HepG2 (cell line): ENCODE data around the gene SERTAD1. TPM values are rescaled to one million over a fixed set of nuclear protein-coding genes. Genes with fewer than 3 reads are reported as not detected.

Experiments
- ATAC-seq: fragments of 200-7000 bp; cut with Tn5 transposase; 3 replicates; pipeline ENCODE4 v1.9.1; 2020; ENCODE audit warnings: mild to moderate bottlenecking, moderate library complexity
- BruUV-seq: library from RNA; stranded (reverse); fragments of 400-500 nt; replicated peaks from 2 replicates; lab custom pipeline; 2021; lab: Mats Ljungman, UMichigan
- CTCF ChIA-PET: fragments of 300-600 bp; formaldehyde crosslinking; extraction: SDS; loops from one replicate; lab custom pipeline; 2021; ENCODE audit warnings: low total read pairs, inconsistent platforms, low intra/inter-chr PET ratio; lab: Yijun Ruan, JAX
- POLR2A ChIA-PET: fragments of 350-600 bp; sonication (Branson Sonifier 250); formaldehyde crosslinking; loops from one replicate; lab custom pipeline; 2020; ENCODE audit warnings: antibody characterized with exemption, inconsistent platforms; lab: Yijun Ruan, JAX
- DNase-seq: peaks from one replicate; pipeline ENCODE4 v3.0.0-alpha.2; 2015; ENCODE audit warnings: low spot score
- FAIRE-seq: peaks from 3 replicates; lab custom pipeline; 2011; peaks lifted over from hg19 to GRCh38; lab: Jason Lieb, UNC
- H2AFZ ChIP-seq: one replicate; pipeline ENCODE4 v1.6.1; 2011; ENCODE audit warnings: low read length, inconsistent platforms
- H3K27ac ChIP-seq: fragments of 300-600 bp; 3 replicates; pipeline ENCODE4 v1.8.0; 2011; ENCODE audit warnings: mixed run types, mild to moderate bottlenecking, mixed read lengths, low read length, inconsistent platforms; ENCODE audit not compliant: insufficient read depth; ENCODE audit errors: extremely low read length
- H3K27me3 ChIP-seq, 2 experiments: fragments of 200-600 bp in 1 of 2; 2 replicates in 1 of 2; 3 replicates in 1 of 2; pipeline versions ENCODE4 v1.6.0 to v1.8.0; 2011; ENCODE audit warnings: low read length in 2 of 2, mild to moderate bottlenecking in 2 of 2, moderate library complexity in 2 of 2, inconsistent platforms in 1 of 2; ENCODE audit not compliant: insufficient read depth in 2 of 2, control insufficient read depth in 1 of 2
- H3K36me3 ChIP-seq, 2 experiments: fragments of 200-600 bp in 1 of 2; replicated peaks in 1 of 2; 2 replicates in 1 of 2; 3 replicates in 1 of 2; pipeline versions ENCODE4 v1.5.1 to v1.8.0; 2011; ENCODE audit warnings: low read length in 2 of 2, inconsistent platforms in 1 of 2; ENCODE audit not compliant: insufficient read depth in 2 of 2, control insufficient read depth in 1 of 2
- H3K4me1 ChIP-seq: 2 replicates; pipeline ENCODE4 v1.5.1; 2012; ENCODE audit warnings: low read length, inconsistent platforms; ENCODE audit not compliant: insufficient read depth
- H3K4me2 ChIP-seq: 2 replicates; pipeline ENCODE4 v1.6.0; 2011; ENCODE audit warnings: low read depth, low read length, inconsistent platforms
- H3K4me3 ChIP-seq, 3 experiments: fragments of 200-600 bp in 1 of 3; sonication (generic), shearing (Covaris generic) in 1 of 3; replicated peaks in 1 of 3; 2 replicates each; pipeline ENCODE4 v1.5.1; 2011 to 2016; ENCODE audit warnings: low read length in 3 of 3, inconsistent platforms in 2 of 3, low read depth in 2 of 3, mild to moderate bottlenecking in 2 of 3, control low read depth in 1 of 3, mixed read lengths in 1 of 3; ENCODE audit not compliant: insufficient read depth in 1 of 3
- H3K79me2 ChIP-seq: one replicate; pipeline ENCODE4 v1.6.1; 2011; ENCODE audit warnings: low read length, inconsistent platforms; ENCODE audit not compliant: insufficient read depth
- H3K9ac ChIP-seq: 2 replicates; pipeline ENCODE4 v1.6.0; 2011; ENCODE audit warnings: mild to moderate bottlenecking, low read depth, low read length, inconsistent platforms; ENCODE audit not compliant: insufficient read depth
- H3K9me3 ChIP-seq: 2 replicates; pipeline ENCODE4 v1.5.1; 2012; ENCODE audit warnings: mild to moderate bottlenecking, low read length
- H4K20me1 ChIP-seq: 2 replicates; pipeline ENCODE4 v1.6.0; 2011; ENCODE audit warnings: inconsistent platforms, mild to moderate bottlenecking, low read length, moderate library complexity; ENCODE audit not compliant: insufficient read depth
- ATRX ChIP-seq: sonication (generic); formaldehyde crosslinking; IDR thresholded peaks from 2 replicates; pipeline ENCODE4 v1.4.0; 2020; ENCODE audit warnings: missing genetic modification reagents, borderline replicate concordance
- BCL3 ChIP-seq: sonication (generic); formaldehyde crosslinking; IDR thresholded peaks from 2 replicates; pipeline ENCODE4 v1.5.1; 2020; ENCODE audit warnings: mild to moderate bottlenecking, missing genetic modification reagents, moderate library complexity
- E2F5 ChIP-seq: sonication (generic); formaldehyde crosslinking; conservative IDR thresholded peaks from 2 replicates; pipeline ENCODE4 v1.4.0; 2020; ENCODE audit warnings: missing genetic modification reagents
- GLMP ChIP-seq: sonication (generic); formaldehyde crosslinking; IDR thresholded peaks from 2 replicates; pipeline ENCODE4 v1.9.0; 2021; ENCODE audit warnings: missing genetic modification reagents, mild to moderate bottlenecking, borderline replicate concordance
- HNRNPUL1 ChIP-seq: fragments of 200-400 bp; formaldehyde crosslinking; IDR thresholded peaks from 2 replicates; pipeline ENCODE4 v1.6.1; 2017; ENCODE audit warnings: low read depth, mild to moderate bottlenecking, low read length, moderate library complexity
- NFE2L2 ChIP-seq: fragments of 150-350 bp; IDR thresholded peaks from 2 replicates; pipeline ENCODE4 v1.6.1; 2014; ENCODE audit warnings: low read length
- NFIC ChIP-seq: IDR thresholded peaks from 2 replicates; pipeline ENCODE4 v1.6.1; 2012; ENCODE audit warnings: mild to moderate bottlenecking, low read length, inconsistent platforms
- NR2F6 ChIP-seq, 2 experiments: IDR thresholded peaks; 2 replicates each; pipeline ENCODE4 v1.6.1; 2016; ENCODE audit warnings: antibody characterized with exemption in 1 of 2, mild to moderate bottlenecking in 1 of 2
- PAX8 ChIP-seq: sonication (generic); formaldehyde crosslinking; IDR thresholded peaks from 2 replicates; pipeline ENCODE4 v1.8.0; 2022; ENCODE audit warnings: mild to moderate bottlenecking, missing genetic modification reagents, borderline replicate concordance
- PITX1 ChIP-seq: sonication (generic); formaldehyde crosslinking; IDR thresholded peaks from 2 replicates; pipeline ENCODE4 v1.5.1; 2020; ENCODE audit warnings: mild to moderate bottlenecking, missing genetic modification reagents
- PLSCR1 ChIP-seq: sonication (generic); formaldehyde crosslinking; IDR thresholded peaks from 2 replicates; pipeline ENCODE4 v1.5.0; 2020; ENCODE audit warnings: missing genetic modification reagents, mild to moderate bottlenecking, borderline replicate concordance
- XBP1 ChIP-seq: sonication (generic); formaldehyde crosslinking; IDR thresholded peaks from 2 replicates; pipeline ENCODE4 v1.5.0; 2020; ENCODE audit warnings: missing genetic modification reagents
- YEATS2 ChIP-seq: sonication (generic); formaldehyde crosslinking; IDR thresholded peaks from 2 replicates; pipeline ENCODE4 v1.4.0; 2020; ENCODE audit warnings: missing genetic modification reagents, borderline replicate concordance
- ZNF280B ChIP-seq: sonication (generic); formaldehyde crosslinking; IDR thresholded peaks from 2 replicates; pipeline ENCODE4 v1.5.0; 2020; ENCODE audit warnings: missing genetic modification reagents, mild to moderate bottlenecking, borderline replicate concordance
- ZNF691 ChIP-seq: sonication (generic); formaldehyde crosslinking; IDR thresholded peaks from 2 replicates; pipeline ENCODE4 v1.4.0; 2020; ENCODE audit warnings: missing genetic modification reagents, low read depth, mild to moderate bottlenecking, borderline replicate concordance
- ZZZ3 ChIP-seq: sonication (generic); formaldehyde crosslinking; IDR thresholded peaks from 2 replicates; pipeline ENCODE4 v1.4.0; 2020; ENCODE audit warnings: missing genetic modification reagents, mild to moderate bottlenecking, borderline replicate concordance
- WGBS: methylation state at CpG from one replicate; pipeline ENCODE4 v1.1.6; 2017; ENCODE audit warnings: low lambda C conversion rate; 5-methylcytosine and 5-hydroxymethylcytosine counted together
- in situ Hi-C: cut with HindIII; loops from 2 replicates; pipeline ENCODE4 v1.10.0; 2017; ENCODE audit warnings: low pct_unique_long_range_greater_than_20kb; ENCODE audit not compliant: extremely low pct_ligation_motif_present
- intact Hi-C: fragments of 100-400 bp; cut with micrococcal nuclease; formaldehyde crosslinking; loops from one replicate; pipeline ENCODE4 v1.10.0; 2022; ENCODE audit not compliant: unreplicated experiment
- polyA plus RNA-seq, 8 experiments: library from polyadenylated mRNA; depleted of rRNA in 3 of 8; stranded (reverse) in 7 of 8; unstranded in 1 of 8; fragments of >200 nt; fragmentation: Illumina TruSeq in 4 of 8; extraction: Trizol in 4 of 8; gene quantifications; 2 replicates each; pipeline versions ENCODE4 v1.2.1 to v1.2.3, GENCODE V29; 2011 to 2016; ENCODE audit warnings: low read depth in 4 of 8, missing spikeins in 1 of 8, mixed read lengths in 1 of 8; ENCODE audit not compliant: insufficient read depth in 1 of 8
- total RNA-seq, 5 experiments: library from RNA; depleted of rRNA; stranded (reverse); fragments of >200 nt; fragmentation: Illumina TruSeq; extraction: Trizol; gene quantifications; 2 replicates each; pipeline ENCODE4 v1.2.3, GENCODE V29; 2016; ENCODE audit warnings: low read depth in 1 of 5

Gene SERTAD1
- total and polyA plus RNA-seq, 2 of the 13 experiments (the other 11 are each of a cell fraction or from before 2014, with no cell fraction given), result 4.3 to 4.5 TPM

- POLR2A ChIA-PET, result no interaction called here
- peaks cover 13% of the 10 kb centered on the region for H3K4me1 ChIP-seq
- peaks cover 5 to 16% of the 10 kb centered on the region in 2 experiments; a peak in 4 of 5 replicates for H3K27me3 ChIP-seq
- no peak overlapping the region for H3K27ac ChIP-seq
- H2AFZ ChIP-seq, result no peak overlapping the region
- no TSS peak for BruUV-seq
- DNase-seq, result no peak
- H3K79me2 ChIP-seq, result no peaks in the 10 kb centered on the region
- no peak for ATAC-seq
- H3K36me3 ChIP-seq, result no peaks in the 10 kb centered on the region
- H4K20me1 ChIP-seq, result no peaks in the 10 kb centered on the region
- intact Hi-C loops (no loop called here), in situ Hi-C loops (no loop called here)
- no peak overlapping the region for H3K4me2 ChIP-seq
- CTCF ChIA-PET, result no interaction called here
- no peak for FAIRE-seq
- H3K9me3 ChIP-seq, result no peaks in the 10 kb centered on the region
- H3K4me3 ChIP-seq, result no peak overlapping the region
- no peak overlapping the region for H3K9ac ChIP-seq
- WGBS, result 31% methylated on average over 3 of the region's 3 CpGs
- TF ChIP-seq PITX1 (CRISPR knock-in tag) (no peak), HNRNPUL1 (no peak), ZNF691 (CRISPR knock-in tag) (no peak), NFE2L2 (no peak), GLMP (CRISPR knock-in tag) (no peak), XBP1 (CRISPR knock-in tag) (no peak), ATRX (CRISPR knock-in tag) (no peak), NFIC (no peak), ZZZ3 (CRISPR knock-in tag) (no peak), YEATS2 (CRISPR knock-in tag) (no peak), E2F5 (CRISPR knock-in tag) (no peak), BCL3 (CRISPR knock-in tag) (no peak), PAX8 (CRISPR knock-in tag) (no peak), NR2F6 (IDR thresholded peaks at IDR 0.05) (no peak), NR2F6 (CRISPR knock-in tag; IDR thresholded peaks at IDR 0.05) (no peak), ZNF280B (CRISPR knock-in tag) (no peak), PLSCR1 (no peak)
Observed at GRCh38 chr19:40400559-40400958, 25.2 kb downstream of the SERTAD1 start.
